ENCODE data around the gene HMGCS1.
"Not testable (repeated sequence)": the region's sequence is repeated elsewhere in the genome, so short reads cannot be mapped to it uniquely, and the experiment has no call there.

GRCh38 chr5:43306954-43307353, 6.3 kb downstream of the HMGCS1 start:
- TF ChIP-seq CTCF (conservative IDR thresholded peaks at IDR 0.05 in 1 of 2, IDR thresholded peaks at IDR 0.05 in 1 of 2; ENCODE audit: extremely low read depth in 1 of 2, insufficient read depth in 1 of 2, low read depth in 1 of 2, low read length in 2 of 2); EZH2 (IDR thresholded peaks at IDR 0.05; ENCODE audit: borderline replicate concordance, low read length): not testable (repeated sequence)
